Endothelial cell (in vitro differentiated cells): ENCODE results near the gene GRHL1. TPM values are rescaled to one million over a fixed set of nuclear protein-coding genes. Genes with fewer than 3 reads are reported as not detected.

Source experiments
- DNase-seq: peaks from one replicate; pipeline ENCODE4 v3.0.0; 2021; ENCODE audit warnings: low spot score
- H3K27ac Mint-ChIP-seq: one replicate; pipeline ENCODE4 v1.8.0; 2021; ENCODE audit warnings: mixed read lengths, inconsistent platforms; ENCODE audit not compliant: unreplicated experiment
- H3K27me3 Mint-ChIP-seq: one replicate; pipeline ENCODE4 v1.8.0; 2021; ENCODE audit warnings: mild to moderate bottlenecking, moderate library complexity, mixed read lengths, inconsistent platforms; ENCODE audit not compliant: unreplicated experiment
- H3K36me3 Mint-ChIP-seq: one replicate; pipeline ENCODE4 v1.8.0; 2021; ENCODE audit warnings: mild to moderate bottlenecking, low read depth, mixed read lengths, inconsistent platforms; ENCODE audit not compliant: unreplicated experiment
- H3K4me1 Mint-ChIP-seq: one replicate; pipeline ENCODE4 v1.8.0; 2021; ENCODE audit warnings: mild to moderate bottlenecking, mixed read lengths, inconsistent platforms; ENCODE audit not compliant: unreplicated experiment
- H3K4me3 Mint-ChIP-seq: one replicate; pipeline ENCODE4 v1.8.0; 2021; ENCODE audit warnings: mild to moderate bottlenecking, mixed read lengths, inconsistent platforms; ENCODE audit not compliant: unreplicated experiment
- H3K9me3 Mint-ChIP-seq: one replicate; pipeline ENCODE4 v1.8.0; 2021; ENCODE audit warnings: mixed read lengths, inconsistent platforms; ENCODE audit not compliant: unreplicated experiment
- CTCF ChIP-seq: fragments of 200-600 bp; sonication (generic); IDR thresholded peaks from one replicate; pipeline ENCODE4 v1.5.0; 2021; ENCODE audit warnings: antibody characterized with exemption; ENCODE audit not compliant: unreplicated experiment
- total RNA-seq: library from RNA; stranded (reverse); fragmentation: NEBNext Ultra II Directional; extraction: Animal tissue kit (Norgen Biotek cat#: 25700); gene quantifications from one replicate; pipeline ENCODE4 v1.2.1, GENCODE V29; 2021; ENCODE audit not compliant: unreplicated experiment

The GRHL1 gene
- total RNA-seq, 1 donor from 2014 or later = 1.7 TPM

GRCh38 chr2:9992427-9993187 is 41.1 kb downstream of the GRHL1 start:
- Mint-ChIP-seq H3K27me3 (peaks cover 10% of the 10 kb centered on the region), H3K4me1 (peaks cover 35% of the 10 kb centered on the region), H3K4me3 (no peak overlapping the region), H3K36me3 (peaks cover 4% of the 10 kb centered on the region), H3K9me3 (no peaks in the 10 kb centered on the region), H3K27ac (no peak overlapping the region)
- TF ChIP-seq CTCF = no peak
- DNase-seq = no peak

- H3K4me1 Mint-ChIP-seq = peaks cover 35% of the 10 kb centered on the region
- no peak for DNase-seq
Measured at GRCh38 chr2:9993488-9994165, 42.1 kb downstream of the GRHL1 start.

GRCh38 chr2:9994462-9994861 is 43.0 kb downstream of the GRHL1 start:
- Mint-ChIP-seq H3K27me3 (peaks cover 7% of the 10 kb centered on the region), H3K36me3 (peaks cover 4% of the 10 kb centered on the region), H3K4me1 (peaks cover 35% of the 10 kb centered on the region), H3K9me3 (no peaks in the 10 kb centered on the region), H3K27ac (peak overlapping the region; percentile 87), H3K4me3 (peak overlapping the region; percentile 27)
- no peak for DNase-seq
- TF ChIP-seq CTCF = no peak

More at GRCh38 chr2:9993488-9994165, 42.1 kb downstream of the GRHL1 start:
- Mint-ChIP-seq H3K27me3 (peaks cover 6% of the 10 kb centered on the region), H3K9me3 (no peaks in the 10 kb centered on the region), H3K4me3 (no peak overlapping the region), H3K36me3 (peaks cover 4% of the 10 kb centered on the region), H3K27ac (peak overlapping the region; percentile 62)
- TF ChIP-seq CTCF = no peak

GRCh38 chr2:9995059-9995458 is 43.6 kb downstream of the GRHL1 start:
- Mint-ChIP-seq H3K36me3 (peaks cover 4% of the 10 kb centered on the region), H3K4me3 (no peak overlapping the region), H3K27ac (peak overlapping the region; percentile 87), H3K9me3 (no peaks in the 10 kb centered on the region), H3K27me3 (peaks cover 7% of the 10 kb centered on the region), H3K4me1 (peaks cover 35% of the 10 kb centered on the region)
- no peak for DNase-seq
- TF ChIP-seq CTCF = no peak

- no peak overlapping the region for H3K4me3 Mint-ChIP-seq
- no peak for DNase-seq
- H3K4me1 Mint-ChIP-seq = peaks cover 29% of the 10 kb centered on the region
- no peak overlapping the region for H3K27ac Mint-ChIP-seq
- peaks cover 5% of the 10 kb centered on the region for H3K27me3 Mint-ChIP-seq
- H3K9me3 Mint-ChIP-seq = no peaks in the 10 kb centered on the region
- peaks cover 4% of the 10 kb centered on the region for H3K36me3 Mint-ChIP-seq
- TF ChIP-seq CTCF = no peak
Measured at GRCh38 chr2:9996321-9996720, 44.8 kb downstream of the GRHL1 start.
